Ascending aorta (tissue), 2 donors: ENCODE results near the gene CTNND2. TPM values are rescaled to one million over a fixed set of nuclear protein-coding genes. Genes with fewer than 3 reads are reported as not detected.
"Not testable (repeated sequence)": the region's sequence is repeated elsewhere in the genome, so short reads cannot be mapped to it uniquely, and the experiment has no call there.

Experiments
- DNase-seq, 2 donors: peaks; one replicate each; pipeline ENCODE4 v3.0.0-alpha.2; 2019; ENCODE audit warnings: low spot score in 2 of 2
- H3K27ac ChIP-seq, 2 donors: fragments of 200-600 bp; sonication (generic); one replicate each; pipeline ENCODE4 v1.5.1; 2016 to 2017; ENCODE audit warnings: mild to moderate bottlenecking in 1 of 2
- H3K27me3 ChIP-seq: fragments of 200-600 bp; sonication (generic); one replicate; pipeline ENCODE4 v1.5.1; 2017
- H3K36me3 ChIP-seq, 2 donors: fragments of 200-600 bp; sonication (generic); one replicate each; pipeline ENCODE4 v1.5.1; 2016
- H3K4me1 ChIP-seq, 2 donors: fragments of 200-600 bp; sonication (generic); one replicate each; pipeline ENCODE4 v1.5.1; 2016 to 2017; ENCODE audit warnings: mild to moderate bottlenecking in 1 of 2
- H3K4me3 ChIP-seq, 2 donors: fragments of 200-600 bp; sonication (generic); one replicate each; pipeline ENCODE4 v1.5.1; 2016 to 2017; ENCODE audit warnings: mild to moderate bottlenecking in 1 of 2
- H3K9me3 ChIP-seq, 2 donors: fragments of 200-600 bp; sonication (generic); one replicate each; pipeline ENCODE4 v1.5.1; 2016
- CTCF ChIP-seq, 3 experiments: fragments of 200-600 bp in 2 of 3; fragments of 450-650 bp in 1 of 3; sonication (generic) in 2 of 3; IDR thresholded peaks; one replicate each; pipeline ENCODE4 v1.5.1; 2016 to 2019; ENCODE audit warnings: antibody characterized with exemption in 3 of 3, mild to moderate bottlenecking in 1 of 3, moderate library complexity in 1 of 3
- intact Hi-C: fragments of 100-400 bp; cut with DNase I; formaldehyde crosslinking; loops from one replicate; pipeline ENCODE4 v1.15.1; 2023
- total RNA-seq: library from RNA; depleted of rRNA; stranded (reverse); fragments of >200 nt; gene quantifications from one replicate; pipeline ENCODE4 v1.1.0, GENCODE V29; 2016

CTNND2 gene
- total RNA-seq, 1 donor from 2014 or later, result 0.11 TPM

GRCh38 chr5:11072568-11072967 lies 831.7 kb downstream of the CTNND2 start:
- Histone ChIP-seq H3K4me3 (no peak overlapping the region), H3K9me3 (peaks cover 0 to 3% of the 10 kb centered on the region in 2 donors), H3K27ac (no peak overlapping the region), H3K27me3 (no peaks in the 10 kb centered on the region), H3K4me1 (no peaks in the 10 kb centered on the region), H3K36me3 (no peaks in the 10 kb centered on the region)
- DNase-seq, result no peak
- no peak for TF ChIP-seq CTCF (IDR thresholded peaks at IDR 0.05)
- intact Hi-C loops, result no loop called here

- Histone ChIP-seq H3K36me3 (no peaks in the 10 kb centered on the region), H3K9me3 (peaks cover 0 to 3% of the 10 kb centered on the region in 2 donors), H3K27ac (no peak overlapping the region), H3K4me1 (no peaks in the 10 kb centered on the region), H3K4me3 (no peak overlapping the region), H3K27me3 (no peaks in the 10 kb centered on the region)
- intact Hi-C loops, result no loop called here
- no peak for DNase-seq
- TF ChIP-seq CTCF (IDR thresholded peaks at IDR 0.05), result no peak
These were observed 832.2 kb downstream of the CTNND2 start for GRCh38 chr5:11072076-11072475.

GRCh38 chr5:11069041-11069440 lies 835.2 kb downstream of the CTNND2 start:
- Histone ChIP-seq H3K36me3 (no peaks in the 10 kb centered on the region), H3K4me3 (no peak overlapping the region), H3K9me3 (peaks cover 0 to 3% of the 10 kb centered on the region in 2 donors), H3K27me3 (no peaks in the 10 kb centered on the region), H3K4me1 (no peaks in the 10 kb centered on the region), H3K27ac (no peak overlapping the region)
- no peak for DNase-seq
- no peak for TF ChIP-seq CTCF (IDR thresholded peaks at IDR 0.05)
- intact Hi-C loops, result no loop called here

- H3K27me3 ChIP-seq, H3K4me3 ChIP-seq, H3K4me1 ChIP-seq, intact Hi-C loops, H3K36me3 ChIP-seq, DNase-seq, H3K9me3 ChIP-seq, H3K27ac ChIP-seq: not testable (repeated sequence)
These were observed 838.5 kb downstream of the CTNND2 start for GRCh38 chr5:11065723-11066122.

- intact Hi-C loops, result no loop called here
- no peaks in the 10 kb centered on the region for H3K27me3 ChIP-seq
- H3K27ac ChIP-seq, result no peak overlapping the region
- no peaks in the 10 kb centered on the region for H3K36me3 ChIP-seq
- peaks cover 0 to 3% of the 10 kb centered on the region in 2 donors for H3K9me3 ChIP-seq
- TF ChIP-seq CTCF (IDR thresholded peaks at IDR 0.05), result no peak
- no peak for DNase-seq
- no peak overlapping the region for H3K4me3 ChIP-seq
- H3K4me1 ChIP-seq, result no peaks in the 10 kb centered on the region
These were observed 839.3 kb downstream of the CTNND2 start for GRCh38 chr5:11064763-11065450.

- Histone ChIP-seq H3K4me3 (no peak overlapping the region), H3K4me1 (no peaks in the 10 kb centered on the region), H3K9me3 (no peaks in the 10 kb centered on the region), H3K36me3 (no peaks in the 10 kb centered on the region), H3K27me3 (no peaks in the 10 kb centered on the region), H3K27ac (no peak overlapping the region)
- intact Hi-C loops, result no loop called here
- no peak for DNase-seq
- no peak for TF ChIP-seq CTCF (IDR thresholded peaks at IDR 0.05)
These were observed 841.8 kb downstream of the CTNND2 start for GRCh38 chr5:11062397-11062796.
